WERI-Rb-1 (cell line): ENCODE measurements around the gene TCF19.

Source experiments
- DNase-seq: peaks from one replicate; pipeline ENCODE4 v3.0.0-alpha.2; 2020
- H3K27ac ChIP-seq: fragments of 250-450 bp; sonication (Bioruptor Pico); 2 replicates; pipeline ENCODE4 v1.5.1; 2020; ENCODE audit warnings: mild to moderate bottlenecking, moderate library complexity
- H3K27me3 ChIP-seq: fragments of 250-450 bp; sonication (Bioruptor Pico); 2 replicates; pipeline ENCODE4 v1.5.1; 2021; ENCODE audit warnings: mild to moderate bottlenecking, low read depth, moderate library complexity; ENCODE audit not compliant: insufficient read depth, severe bottlenecking
- H3K36me3 ChIP-seq: fragments of 250-450 bp; sonication (Bioruptor Pico); 2 replicates; pipeline ENCODE4 v1.5.1; 2020; ENCODE audit warnings: mild to moderate bottlenecking, moderate library complexity
- H3K4me3 ChIP-seq: 2 replicates; pipeline ENCODE4 v1.5.1; 2011; ENCODE audit warnings: low read depth, mild to moderate bottlenecking, control low read depth, low read length
- H3K9me3 ChIP-seq: fragments of 250-450 bp; sonication (Bioruptor Pico); 2 replicates; pipeline ENCODE4 v1.5.1; 2021; ENCODE audit warnings: mild to moderate bottlenecking, moderate library complexity; ENCODE audit not compliant: severe bottlenecking
- CTCF ChIP-seq: IDR thresholded peaks from 2 replicates; pipeline ENCODE4 v1.5.1; 2011; ENCODE audit warnings: low read depth, mild to moderate bottlenecking, control low read depth, inconsistent platforms, low read length

TCF19 gene

GRCh38 chr6:31120151-31120915 is 38.1 kb upstream of the TCF19 start, which contains the start of gene CDSN:
CDSN (minus strand) TSS chr6:31120446; CDS start chr6:31120419, 27 bp downstream.
- Histone ChIP-seq H3K4me3 (no peak within 1 kb of the TSS), H3K27me3 (no peaks in the 10 kb centered on the region), H3K27ac (no peak within 1 kb of the TSS), H3K36me3 (no peaks in the 10 kb centered on the region), H3K9me3 (no peaks in the 10 kb centered on the region)
- DNase-seq = no peak
- TF ChIP-seq CTCF = no peak

GRCh38 chr6:31121131-31121790 is 37.1 kb upstream of the TCF19 start:
- TF ChIP-seq CTCF = no peak
- Histone ChIP-seq H3K9me3 (no peaks in the 10 kb centered on the region), H3K27ac (peak overlapping the region; percentile 21)

GRCh38 chr6:31122791-31123706 is 35.3 kb upstream of the TCF19 start:
- no peak for TF ChIP-seq CTCF
- no peaks in the 10 kb centered on the region for H3K9me3 ChIP-seq
- no peak overlapping the region for H3K4me3 ChIP-seq
- H3K36me3 ChIP-seq = no peaks in the 10 kb centered on the region
- no peak for DNase-seq
- no peak overlapping the region for H3K27ac ChIP-seq
- H3K27me3 ChIP-seq = no peaks in the 10 kb centered on the region

More at GRCh38 chr6:31121131-31121790, 37.1 kb upstream of the TCF19 start:
- no peak overlapping the region for H3K4me3 ChIP-seq
- no peaks in the 10 kb centered on the region for H3K36me3 ChIP-seq
- peak; percentile 63 for DNase-seq
- no peaks in the 10 kb centered on the region for H3K27me3 ChIP-seq

- TF ChIP-seq CTCF = no peak
- Histone ChIP-seq H3K27me3 (no peaks in the 10 kb centered on the region), H3K36me3 (no peaks in the 10 kb centered on the region), H3K27ac (no peak overlapping the region), H3K4me3 (no peak overlapping the region), H3K9me3 (no peaks in the 10 kb centered on the region)
- DNase-seq = no peak
Observed at GRCh38 chr6:31125162-31125561, 33.2 kb upstream of the TCF19 start.

- H3K27ac ChIP-seq = no peak overlapping the region
- no peak for DNase-seq
- H3K36me3 ChIP-seq = no peaks in the 10 kb centered on the region
Observed at GRCh38 chr6:31125586-31126363, 32.6 kb upstream of the TCF19 start.

More at GRCh38 chr6:31125586-31126363, 32.6 kb upstream of the TCF19 start:
- Histone ChIP-seq H3K9me3 (no peaks in the 10 kb centered on the region), H3K4me3 (no peak overlapping the region), H3K27me3 (no peaks in the 10 kb centered on the region)
- no peak for TF ChIP-seq CTCF
